HCT116 (cell line): Measurements from ENCODE around the gene MYOG. TPM values are rescaled to one million over a fixed set of nuclear protein-coding genes. Genes with fewer than 3 reads are reported as not detected.
A peak's percentile ranks its signal among the peaks of the same experiment; 100 is the strongest.

Source experiments
- ATAC-seq: fragments of 200-7000 bp; cut with Tn5 transposase; 2 replicates; pipeline ENCODE4 v1.9.1; 2020; ENCODE audit warnings: mild to moderate bottlenecking, moderate library complexity
- Bru-seq: library from RNA; stranded (reverse); fragments of 400-500 nt; gene quantifications from one replicate; lab custom pipeline; 2021; lab: Mats Ljungman, UMichigan
- BruChase-seq, 2 experiments: library from RNA; stranded (reverse); fragments of 400-500 nt; gene quantifications; one replicate each; lab custom pipeline; 2021; lab: Mats Ljungman, UMichigan
- BruUV-seq: library from RNA; stranded (reverse); fragments of 400-500 nt; replicated peaks from 2 replicates; lab custom pipeline; 2021; lab: Mats Ljungman, UMichigan
- CTCF ChIA-PET: fragments of 300-600 bp; sonication (Branson Sonifier 250); formaldehyde crosslinking; loops from one replicate; lab custom pipeline; 2021; ENCODE audit warnings: antibody characterized with exemption; lab: Charles Lee
- POLR2A ChIA-PET: fragments of 300-600, 350-600 bp; sonication (Branson Sonifier 250); formaldehyde crosslinking; loops from one replicate; lab custom pipeline; 2021; ENCODE audit warnings: antibody characterized with exemption; lab: Charles Lee
- RAD21 ChIA-PET, 2 experiments: fragments of 300-600 bp; sonication (Branson Sonifier 250); formaldehyde crosslinking; loops; one replicate each; lab custom pipeline; 2023; ENCODE audit warnings: low total read pairs in 2 of 2; ENCODE audit not compliant: uncharacterized antibody in 2 of 2, unreplicated experiment in 2 of 2, low non-redundant PET in 1 of 2; lab: Charles Lee
- DNase-seq: peaks from one replicate; pipeline ENCODE4 v3.0.0-alpha.2; 2010; ENCODE audit warnings: low read depth, low spot score
- H2AFZ ChIP-seq: fragments of 200-600 bp; shearing (Covaris generic), sonication (generic); 2 replicates; pipeline ENCODE4 v1.6.1; 2017; ENCODE audit warnings: low read depth, mixed run types, mixed read lengths, antibody characterized with exemption, low read length; ENCODE audit not compliant: poor library complexity, severe bottlenecking
- H3K27ac ChIP-seq: 2 replicates; pipeline ENCODE4 v1.5.1; 2012; ENCODE audit warnings: low read depth, low read length
- H3K27me3 ChIP-seq: fragments of 200-600 bp; sonication (generic); 2 replicates; pipeline ENCODE4 v1.6.1; 2016; ENCODE audit warnings: mixed run types, low read length, mixed read lengths; ENCODE audit not compliant: insufficient read depth
- H3K36me3 ChIP-seq, 2 experiments: fragments of 200-500 bp in 1 of 2; fragments of 200-600 bp in 1 of 2; sonication (Bioruptor generic) in 1 of 2; sonication (generic) in 1 of 2; 2 replicates each; pipeline versions ENCODE4 v1.5.1 to v1.6.1; 2014 to 2016; ENCODE audit warnings: low read length in 2 of 2, inconsistent platforms in 1 of 2, mixed read lengths in 1 of 2, mixed run types in 1 of 2; ENCODE audit not compliant: insufficient read depth in 2 of 2, control insufficient read depth in 1 of 2
- H3K4me1 ChIP-seq, 2 experiments: fragments of 200-600 bp in 1 of 2; sonication (generic) in 1 of 2; 2 replicates each; pipeline versions ENCODE4 v1.5.1 to v1.6.1; 2012 to 2017; ENCODE audit warnings: low read length in 2 of 2, inconsistent platforms in 1 of 2, mild to moderate bottlenecking in 1 of 2, mixed read lengths in 1 of 2, mixed run types in 1 of 2, moderate library complexity in 1 of 2; ENCODE audit not compliant: insufficient read depth in 2 of 2, control insufficient read depth in 1 of 2
- H3K4me2 ChIP-seq: fragments of 200-600 bp; sonication (generic); 2 replicates; pipeline ENCODE4 v1.6.1; 2017; ENCODE audit warnings: mixed run types, low read length, mixed read lengths
- H3K4me3 ChIP-seq, 2 experiments: fragments of 200-600 bp in 1 of 2; sonication (generic) in 1 of 2; replicated peaks in 1 of 2; 2 replicates each; pipeline ENCODE4 v1.5.1; 2011 to 2016; ENCODE audit warnings: low read length in 2 of 2, control low read depth in 1 of 2, low read depth in 1 of 2, mild to moderate bottlenecking in 1 of 2, mixed read lengths in 1 of 2, mixed run types in 1 of 2
- H3K79me2 ChIP-seq: fragments of 200-600 bp; sonication (generic); 2 replicates; pipeline ENCODE4 v1.6.1; 2017; ENCODE audit warnings: mild to moderate bottlenecking, mixed run types, low read length, moderate library complexity, mixed read lengths; ENCODE audit not compliant: insufficient read depth
- H3K9ac ChIP-seq: fragments of 200-600 bp; sonication (generic); 2 replicates; pipeline ENCODE4 v1.6.1; 2016; ENCODE audit warnings: low read length, mixed read lengths
- H3K9me2 ChIP-seq: fragments of 200-600 bp; sonication (generic), shearing (Covaris generic); 2 replicates; pipeline ENCODE4 v1.6.1; 2017; ENCODE audit warnings: mixed run types, mild to moderate bottlenecking, moderate library complexity; ENCODE audit not compliant: insufficient read depth
- H3K9me3 ChIP-seq, 2 experiments: fragments of 200-500 bp in 1 of 2; fragments of 200-600 bp in 1 of 2; sonication (Bioruptor generic) in 1 of 2; sonication (generic) in 1 of 2; 2 replicates each; pipeline ENCODE4 v1.6.1; 2014 to 2017; ENCODE audit warnings: low read length in 2 of 2, mixed read lengths in 2 of 2, inconsistent platforms in 1 of 2, low read depth in 1 of 2, mild to moderate bottlenecking in 1 of 2, mixed run types in 1 of 2, moderate library complexity in 1 of 2; ENCODE audit not compliant: control insufficient read depth in 1 of 2, insufficient read depth in 1 of 2
- H4K20me1 ChIP-seq: fragments of 200-600 bp; sonication (generic), shearing (Covaris generic); 2 replicates; pipeline ENCODE4 v1.6.1; 2017; ENCODE audit warnings: mixed run types, mild to moderate bottlenecking, moderate library complexity; ENCODE audit not compliant: insufficient read depth
- ATF3 ChIP-seq: IDR thresholded peaks from 2 replicates; pipeline ENCODE4 v1.6.1; 2012
- CBX3 ChIP-seq: IDR thresholded peaks from 2 replicates; pipeline ENCODE4 v1.6.1; 2012; ENCODE audit warnings: low read depth
- CEBPB ChIP-seq: IDR thresholded peaks from 2 replicates; pipeline ENCODE4 v1.6.1; 2012; ENCODE audit warnings: low read depth
- ELF1 ChIP-seq: IDR thresholded peaks from 2 replicates; pipeline ENCODE4 v1.6.1; 2012; ENCODE audit warnings: low read depth, borderline replicate concordance
- JUND ChIP-seq: IDR thresholded peaks from 2 replicates; pipeline ENCODE4 v1.6.1; 2012
- POLR2A ChIP-seq: IDR thresholded peaks from 2 replicates; pipeline ENCODE4 v1.7.0; 2011; ENCODE audit warnings: borderline replicate concordance; ENCODE audit not compliant: insufficient read depth, insufficient read length; ENCODE audit errors: extremely low read depth
- POLR2AphosphoS5 ChIP-seq: IDR thresholded peaks from 2 replicates; pipeline ENCODE4 v1.6.1; 2011; ENCODE audit warnings: mild to moderate bottlenecking, low read depth, low read length, moderate library complexity
- SP1 ChIP-seq: IDR thresholded peaks from 2 replicates; pipeline ENCODE4 v1.6.1; 2012; ENCODE audit warnings: low read depth
- SRF ChIP-seq: IDR thresholded peaks from 2 replicates; pipeline ENCODE4 v1.6.1; 2012; ENCODE audit warnings: low read depth
- TCF7L2 ChIP-seq: IDR thresholded peaks from 2 replicates; pipeline ENCODE4 v1.7.0; 2011; ENCODE audit warnings: borderline replicate concordance, inconsistent platforms; ENCODE audit not compliant: insufficient read depth, insufficient read length; ENCODE audit errors: extremely low read depth
- YY1 ChIP-seq: IDR thresholded peaks from 2 replicates; pipeline ENCODE4 v1.6.1; 2011; ENCODE audit warnings: low read length, low read depth, moderate library complexity, mild to moderate bottlenecking; ENCODE audit not compliant: insufficient replicate concordance; ENCODE audit errors: extremely low read depth
- ZNF274 ChIP-seq: fragments of 200-500 bp; sonication (Bioruptor generic); IDR thresholded peaks from 2 replicates; pipeline ENCODE4 v1.6.1; 2014; ENCODE audit warnings: mild to moderate bottlenecking, low read depth, low read length, inconsistent platforms
- intact Hi-C: fragments of 100-400 bp; cut with micrococcal nuclease; formaldehyde crosslinking; loops from 2 replicates; pipeline ENCODE4 v1.10.0; 2022
- long read RNA-seq: library from polyadenylated mRNA; unstranded; transcript quantifications from one replicate; pipeline ENCODE4 v2.0.0, GENCODE V29; 2021; ENCODE audit not compliant: unreplicated experiment
- polyA plus RNA-seq: library from polyadenylated mRNA; unstranded; fragments of >200 nt; gene quantifications from 2 replicates; pipeline ENCODE4 v1.2.1, GENCODE V29; 2012; ENCODE audit warnings: missing spikeins
- total RNA-seq: library from RNA; stranded (reverse); gene quantifications from one replicate; pipeline ENCODE4 v1.2.1, GENCODE V29; 2021; ENCODE audit not compliant: unreplicated experiment
- TF ChIP-seq, protein P1 (sequence below): IDR thresholded peaks from 2 replicates; pipeline ENCODE4 v1.6.1; 2011; ENCODE audit warnings: mild to moderate bottlenecking, low read length, moderate library complexity; ENCODE audit not compliant: insufficient replicate concordance; ENCODE audit errors: extremely low read depth
- TF ChIP-seq, protein P2 (sequence below): IDR thresholded peaks from 2 replicates; pipeline ENCODE4 v1.6.1; 2012

The MYOG gene
- total RNA-seq = not detected
- polyA plus RNA-seq = not detected in 2 replicates
- Bru-seq, nascent RNA = not detected
- not detected for BruChase-seq, experiment 1, labeled RNA remaining after a 6-hour chase
- not detected for BruChase-seq, experiment 2, labeled RNA remaining after a 2-hour chase
- long read RNA-seq = 0 reads

DNA sequence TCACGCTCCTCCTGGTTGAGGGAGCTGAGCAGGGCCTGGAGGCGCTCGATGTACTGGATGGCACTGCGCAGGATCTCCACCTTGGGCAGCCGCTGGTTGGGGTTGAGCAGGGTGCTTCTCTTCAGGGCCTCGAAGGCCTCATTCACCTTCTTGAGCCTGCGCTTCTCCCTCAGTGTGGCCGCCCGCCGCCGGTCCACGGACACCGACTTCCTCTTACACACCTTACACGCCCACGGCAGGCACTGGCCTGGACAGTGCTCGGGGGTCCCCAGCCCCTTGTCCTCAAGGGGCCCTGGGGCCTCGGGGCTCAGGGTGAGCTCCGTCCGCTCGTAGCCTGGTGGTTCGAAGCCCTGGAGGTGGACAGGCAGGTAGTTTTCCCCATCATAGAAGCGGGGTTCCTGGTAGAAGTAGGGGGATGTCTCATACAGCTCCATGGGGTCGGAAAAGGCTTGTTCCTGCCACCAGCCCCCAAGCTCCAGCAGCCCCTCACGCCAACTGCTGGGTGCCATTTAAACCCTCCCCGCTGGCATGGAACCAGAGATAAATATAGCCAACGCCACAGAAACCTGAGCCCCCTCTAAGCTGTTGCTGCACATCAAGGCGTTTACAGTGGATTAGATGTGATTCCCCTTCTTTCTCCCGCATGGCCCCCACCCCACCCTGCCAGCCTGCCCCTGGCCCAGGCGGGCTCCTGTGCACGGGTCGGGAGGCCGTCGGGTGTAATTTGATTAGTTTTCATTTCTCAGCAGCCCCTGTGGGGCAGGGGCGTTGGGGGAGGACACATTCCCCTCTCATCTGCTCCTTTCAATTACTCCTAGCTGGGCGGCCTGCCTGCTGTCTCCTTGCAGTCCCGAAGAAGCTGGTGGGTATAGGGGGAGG lies at the start of gene MYOG:
TSS of gene MYOG (minus strand) at position 485 of the 879 bp plus-strand sequence. CDS start at position 434, 51 bp downstream.
- Histone ChIP-seq H3K4me2 (no peak within 1 kb of the TSS), H3K27me3 (no peaks in the 10 kb centered on the region), H3K9me2 (no peaks in the 10 kb centered on the region), H3K9me3 (no peaks in the 10 kb centered on the region), H4K20me1 (no peaks in the 10 kb centered on the region), H3K4me1 (no peaks in the 10 kb centered on the region), H3K27ac (no peak within 1 kb of the TSS), H3K79me2 (no peaks in the 10 kb centered on the region), H3K36me3 (no peaks in the 10 kb centered on the region), H3K4me3 (no peak within 1 kb of the TSS), H3K9ac (no peak within 1 kb of the TSS), H2AFZ (no peak within 1 kb of the TSS)
- CTCF ChIA-PET = interaction anchor here (1.3 to 1.5 kb wide), 2 partner anchors 32 to 130 kb away, joined by 3 to 4 read pairs; no protein-coding TSS in a partner anchor
- ATAC-seq = no peak
- POLR2A ChIA-PET = no interaction called here
- RAD21 ChIA-PET = no interaction called here
- DNase-seq = no peak
- BruUV-seq = no TSS peak
- TF ChIP-seq CEBPB (no peak), CBX3 (no peak), POLR2A (no peak), TCF7L2 (no peak), SP1 (no peak)
- intact Hi-C loops = no loop called here

GRCh38 chr1:203133970-203134725 lies 48.3 kb upstream of the MYOG start:
- no peaks in the 10 kb centered on the region for H4K20me1 ChIP-seq
- TF ChIP-seq JUND (no peak), ZNF274 (no peak), SP1 (no peak), ATF3 (no peak), SRF (no peak), ELF1 (no peak), YY1 (no peak), POLR2AphosphoS5 (no peak)
- TF ChIP-seq, protein P1, sequence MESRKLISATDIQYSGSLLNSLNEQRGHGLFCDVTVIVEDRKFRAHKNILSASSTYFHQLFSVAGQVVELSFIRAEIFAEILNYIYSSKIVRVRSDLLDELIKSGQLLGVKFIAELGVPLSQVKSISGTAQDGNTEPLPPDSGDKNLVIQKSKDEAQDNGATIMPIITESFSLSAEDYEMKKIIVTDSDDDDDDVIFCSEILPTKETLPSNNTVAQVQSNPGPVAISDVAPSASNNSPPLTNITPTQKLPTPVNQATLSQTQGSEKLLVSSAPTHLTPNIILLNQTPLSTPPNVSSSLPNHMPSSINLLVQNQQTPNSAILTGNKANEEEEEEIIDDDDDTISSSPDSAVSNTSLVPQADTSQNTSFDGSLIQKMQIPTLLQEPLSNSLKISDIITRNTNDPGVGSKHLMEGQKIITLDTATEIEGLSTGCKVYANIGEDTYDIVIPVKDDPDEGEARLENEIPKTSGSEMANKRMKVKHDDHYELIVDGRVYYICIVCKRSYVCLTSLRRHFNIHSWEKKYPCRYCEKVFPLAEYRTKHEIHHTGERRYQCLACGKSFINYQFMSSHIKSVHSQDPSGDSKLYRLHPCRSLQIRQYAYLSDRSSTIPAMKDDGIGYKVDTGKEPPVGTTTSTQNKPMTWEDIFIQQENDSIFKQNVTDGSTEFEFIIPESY = no peak
- TF ChIP-seq, protein P2, sequence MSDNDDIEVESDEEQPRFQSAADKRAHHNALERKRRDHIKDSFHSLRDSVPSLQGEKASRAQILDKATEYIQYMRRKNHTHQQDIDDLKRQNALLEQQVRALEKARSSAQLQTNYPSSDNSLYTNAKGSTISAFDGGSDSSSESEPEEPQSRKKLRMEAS = no peak

More at GRCh38 chr1:203133970-203134725, 48.3 kb upstream of the MYOG start:
- no TSS peak for BruUV-seq
- POLR2A ChIA-PET = no interaction called here
- 0 out of 2 replicates have a peak overlapping the region, but pooled peaks have one; percentile 12 for H3K4me2 ChIP-seq
- intact Hi-C loops = no loop called here
- H3K79me2 ChIP-seq = no peaks in the 10 kb centered on the region
- no peaks in the 10 kb centered on the region for H3K27me3 ChIP-seq
- H3K36me3 ChIP-seq = no peaks in the 10 kb centered on the region
- no peak for DNase-seq
- H3K27ac ChIP-seq = no peak overlapping the region
- H3K4me1 ChIP-seq = peaks cover 7 to 22% of the 10 kb centered on the region in 2 experiments; a peak in 3 of 4 replicates
- no peak overlapping the region for H2AFZ ChIP-seq
- RAD21 ChIA-PET = no interaction called here
- peak; percentile 51 for ATAC-seq
- no peaks in the 10 kb centered on the region for H3K9me2 ChIP-seq
- H3K9me3 ChIP-seq = no peaks in the 10 kb centered on the region
- H3K4me3 ChIP-seq = no peak overlapping the region
- CTCF ChIA-PET = interaction anchor here (1.3 to 3.1 kb wide), 4 partner anchors 9 to 38 kb away, joined by 3 to 12 read pairs (median 6); no protein-coding TSS in a partner anchor
- H3K9ac ChIP-seq = no peak overlapping the region
